ENCODE results near the gene SLC2A4.

DNA sequence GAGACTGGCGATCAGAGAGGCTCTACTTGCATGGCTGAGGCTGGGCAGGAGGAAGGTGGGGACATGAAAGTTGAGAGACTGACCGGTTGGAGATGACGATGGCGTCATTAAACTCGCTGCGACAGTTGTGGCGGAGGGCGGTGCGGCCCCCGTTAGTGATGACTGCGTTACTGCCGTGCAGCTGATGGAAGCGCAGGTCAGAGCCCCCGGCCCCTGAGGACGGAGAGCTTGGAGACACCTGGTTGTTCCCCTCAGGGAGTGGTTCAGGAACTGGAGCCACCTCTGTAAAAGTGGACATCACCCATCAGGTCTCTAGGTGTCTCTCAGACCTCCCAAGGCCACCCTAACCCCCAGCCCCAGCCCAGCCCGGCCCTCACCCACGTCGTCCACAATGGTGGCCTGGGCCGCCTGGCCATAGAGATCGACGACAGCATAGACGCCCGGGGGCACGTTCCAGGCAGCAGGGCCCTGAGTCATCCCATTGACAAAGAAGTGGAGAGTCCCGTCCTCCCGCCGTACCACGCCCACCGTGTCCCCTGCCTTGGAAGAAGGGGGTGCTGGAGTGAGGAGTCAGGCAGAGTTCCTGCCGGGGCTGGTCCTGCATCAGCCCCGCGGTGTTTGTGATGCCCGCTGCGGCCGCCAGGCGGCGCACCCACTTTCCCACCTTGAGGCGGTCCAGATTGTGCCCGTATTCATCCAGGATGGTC, 42.4 kb downstream of the SLC2A4 start:
- TF ChIP-seq, protein P1, sequence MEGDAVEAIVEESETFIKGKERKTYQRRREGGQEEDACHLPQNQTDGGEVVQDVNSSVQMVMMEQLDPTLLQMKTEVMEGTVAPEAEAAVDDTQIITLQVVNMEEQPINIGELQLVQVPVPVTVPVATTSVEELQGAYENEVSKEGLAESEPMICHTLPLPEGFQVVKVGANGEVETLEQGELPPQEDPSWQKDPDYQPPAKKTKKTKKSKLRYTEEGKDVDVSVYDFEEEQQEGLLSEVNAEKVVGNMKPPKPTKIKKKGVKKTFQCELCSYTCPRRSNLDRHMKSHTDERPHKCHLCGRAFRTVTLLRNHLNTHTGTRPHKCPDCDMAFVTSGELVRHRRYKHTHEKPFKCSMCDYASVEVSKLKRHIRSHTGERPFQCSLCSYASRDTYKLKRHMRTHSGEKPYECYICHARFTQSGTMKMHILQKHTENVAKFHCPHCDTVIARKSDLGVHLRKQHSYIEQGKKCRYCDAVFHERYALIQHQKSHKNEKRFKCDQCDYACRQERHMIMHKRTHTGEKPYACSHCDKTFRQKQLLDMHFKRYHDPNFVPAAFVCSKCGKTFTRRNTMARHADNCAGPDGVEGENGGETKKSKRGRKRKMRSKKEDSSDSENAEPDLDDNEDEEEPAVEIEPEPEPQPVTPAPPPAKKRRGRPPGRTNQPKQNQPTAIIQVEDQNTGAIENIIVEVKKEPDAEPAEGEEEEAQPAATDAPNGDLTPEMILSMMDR (conservative IDR thresholded peaks at IDR 0.05) = peak; percentile 89
- no peak for TF ChIP-seq ZFX (IDR thresholded peaks at IDR 0.05)
